GM19463 (cell line): Measurements from ENCODE around the gene MANSC4.
"Not testable (repeated sequence)": the region's sequence is repeated elsewhere in the genome, so short reads cannot be mapped to it uniquely, and the experiment has no call there.

Source experiments
- ATAC-seq: cut with Tn5 transposase; IDR thresholded peaks from one replicate; pipeline ENCODE4 v1.9.1; 2021; ENCODE audit warnings: mild to moderate bottlenecking, moderate library complexity; ENCODE audit not compliant: unreplicated experiment

Gene MANSC4

GRCh38 chr12:27756670-27757195, 23.3 kb downstream of the MANSC4 start:
- no peak for ATAC-seq

GRCh38 chr12:27754795-27755194, 25.2 kb downstream of the MANSC4 start:
- no peak for ATAC-seq

GRCh38 chr12:27751386-27752047, 28.5 kb downstream of the MANSC4 start:
- no peak for ATAC-seq

- no peak for ATAC-seq
Measured at GRCh38 chr12:27747111-27747820, 32.8 kb downstream of the MANSC4 start.

GRCh38 chr12:27745734-27746133, 34.3 kb downstream of the MANSC4 start:
- ATAC-seq, result not testable (repeated sequence)

GRCh38 chr12:27743601-27744000, 36.4 kb downstream of the MANSC4 start:
- no peak for ATAC-seq

- not testable (repeated sequence) for ATAC-seq
Measured at GRCh38 chr12:27734321-27734720, 45.7 kb downstream of the MANSC4 start.

- no peak for ATAC-seq
Measured at GRCh38 chr12:27733791-27734190, 46.2 kb downstream of the MANSC4 start.

GRCh38 chr12:27733052-27733656, 46.9 kb downstream of the MANSC4 start:
- ATAC-seq, result no peak

GRCh38 chr12:27732281-27732680, 47.8 kb downstream of the MANSC4 start:
- ATAC-seq, result no peak

- no peak for ATAC-seq
Measured at GRCh38 chr12:27730097-27730588, 49.9 kb downstream of the MANSC4 start.

GRCh38 chr12:27723212-27723611, 56.8 kb downstream of the MANSC4 start:
- ATAC-seq, result no peak
